LHCN-M2 (cell line): ENCODE measurements around the gene FXYD7. TPM values are rescaled to one million over a fixed set of nuclear protein-coding genes. Genes with fewer than 3 reads are reported as not detected.
"Not testable (repeated sequence)": the region's sequence is repeated elsewhere in the genome, so short reads cannot be mapped to it uniquely, and the experiment has no call there.

Experiments
- DNase-seq: peaks from one replicate; pipeline ENCODE4 v3.0.0-alpha.2; 2012; ENCODE audit warnings: low read depth
- polyA plus RNA-seq: library from polyadenylated mRNA; unstranded; fragments of >200 nt; gene quantifications from one replicate; pipeline ENCODE4 v1.2.1, GENCODE V29; 2012; ENCODE audit warnings: missing spikeins
- total RNA-seq: library from RNA; depleted of rRNA; stranded (reverse); fragments of >200 nt; gene quantifications from 2 replicates; pipeline ENCODE4 v1.2.3, GENCODE V29; 2014; rRNA removed

The FXYD7 gene
- not detected in 2 replicates for total RNA-seq
- 0.09 TPM for polyA plus RNA-seq

GRCh38 chr19:35143231-35143715, at the start of gene FXYD7:
FXYD7 (plus strand) TSS chr19:35143255; CDS start chr19:35143334, 79 bp downstream.
- no peak for DNase-seq

GRCh38 chr19:35093430-35093829, 49.6 kb upstream of the FXYD7 start:
- DNase-seq, result no peak

GRCh38 chr19:35093941-35094647, 49.0 kb upstream of the FXYD7 start:
- DNase-seq, result no peak

GRCh38 chr19:35094656-35095055, 48.4 kb upstream of the FXYD7 start:
- no peak for DNase-seq

GRCh38 chr19:35095667-35096368, 47.2 kb upstream of the FXYD7 start:
- no peak for DNase-seq

GRCh38 chr19:35098413-35099049, 44.5 kb upstream of the FXYD7 start:
- no peak for DNase-seq

GRCh38 chr19:35099155-35099896, 43.7 kb upstream of the FXYD7 start:
- no peak for DNase-seq

- no peak for DNase-seq
Observed at GRCh38 chr19:35099897-35100275, 43.2 kb upstream of the FXYD7 start.

GRCh38 chr19:35100588-35101533, 42.2 kb upstream of the FXYD7 start:
- no peak for DNase-seq

- DNase-seq, result not testable (repeated sequence)
Observed at GRCh38 chr19:35101949-35102348, 41.1 kb upstream of the FXYD7 start.

- DNase-seq, result not testable (repeated sequence)
Observed at GRCh38 chr19:35103614-35104013, 39.4 kb upstream of the FXYD7 start.

GRCh38 chr19:35104361-35104760, 38.7 kb upstream of the FXYD7 start:
- no peak for DNase-seq

- no peak for DNase-seq
Observed at GRCh38 chr19:35105047-35105410, 38.0 kb upstream of the FXYD7 start.

- DNase-seq, result no peak
Observed at GRCh38 chr19:35105411-35106290, 37.4 kb upstream of the FXYD7 start.

- DNase-seq, result no peak
Observed at GRCh38 chr19:35106291-35106583, 36.8 kb upstream of the FXYD7 start.

GRCh38 chr19:35106898-35107541, 36.0 kb upstream of the FXYD7 start:
- DNase-seq, result no peak

GRCh38 chr19:35107545-35107944, 35.5 kb upstream of the FXYD7 start:
- no peak for DNase-seq

GRCh38 chr19:35108730-35109129, 34.3 kb upstream of the FXYD7 start:
- no peak for DNase-seq

GRCh38 chr19:35109395-35110112, 33.5 kb upstream of the FXYD7 start:
- DNase-seq, result no peak
